RWPE1 (cell line): ENCODE measurements around the gene HMG20A.

Experiments used
- CTCF ChIA-PET: fragments of 350-600 bp; sonication (Branson Sonifier 250); formaldehyde crosslinking; extraction: SDS; loops from one replicate; lab custom pipeline; 2021; lab: Yijun Ruan, JAX
- POLR2A ChIA-PET: fragments of 400-600 bp; formaldehyde crosslinking; extraction: SDS; loops from one replicate; lab custom pipeline; 2020; ENCODE audit warnings: antibody characterized with exemption; ENCODE audit not compliant: low non-redundant PET; lab: Yijun Ruan, JAX
- DNase-seq: peaks from one replicate; pipeline ENCODE4 v3.0.0; 2012; ENCODE audit warnings: low spot score
- H3K27ac ChIP-seq: fragments of 450-650 bp; 2 replicates; pipeline ENCODE4 v1.5.1; 2017
- CTCF ChIP-seq: fragments of 450-650 bp; conservative IDR thresholded peaks from 2 replicates; pipeline ENCODE4 v1.5.1; 2017; ENCODE audit warnings: low read depth, mild to moderate bottlenecking

The HMG20A gene

GRCh38 chr15:77515613-77516012 is 94.9 kb downstream of the HMG20A start:
- CTCF ChIA-PET, result no interaction called here
- POLR2A ChIA-PET, result no interaction called here
- no peak for DNase-seq
- H3K27ac ChIP-seq, result no peak overlapping the region
- TF ChIP-seq CTCF, result no peak

- no peak overlapping the region for H3K27ac ChIP-seq
- POLR2A ChIA-PET, result no interaction called here
- no peak for DNase-seq
- CTCF ChIA-PET, result no interaction called here
- TF ChIP-seq CTCF, result no peak
Observed at GRCh38 chr15:77516076-77516475, 95.4 kb downstream of the HMG20A start.

GRCh38 chr15:77516786-77517185 is 96.1 kb downstream of the HMG20A start:
- POLR2A ChIA-PET, result no interaction called here
- no peak overlapping the region for H3K27ac ChIP-seq
- TF ChIP-seq CTCF, result no peak
- no peak for DNase-seq
- CTCF ChIA-PET, result no interaction called here

- POLR2A ChIA-PET, result no interaction called here
- no peak for TF ChIP-seq CTCF
- H3K27ac ChIP-seq, result no peak overlapping the region
- DNase-seq, result no peak
- CTCF ChIA-PET, result no interaction called here
Observed at GRCh38 chr15:77517579-77517978, 96.9 kb downstream of the HMG20A start.

- no peak overlapping the region for H3K27ac ChIP-seq
- no peak for TF ChIP-seq CTCF
- no peak for DNase-seq
- ChIA-PET POLR2A (interaction anchor here (0.6 kb wide), 1 partner anchor 1842 kb away, joined by 3 read pairs; no protein-coding TSS in a partner anchor), CTCF (no interaction called here)
Observed at GRCh38 chr15:77518458-77518857, 97.8 kb downstream of the HMG20A start.

GRCh38 chr15:77519540-77519939 is 98.9 kb downstream of the HMG20A start:
- CTCF ChIA-PET, result no interaction called here
- DNase-seq, result no peak
- POLR2A ChIA-PET, result no interaction called here
- TF ChIP-seq CTCF, result no peak
- no peak overlapping the region for H3K27ac ChIP-seq
